Fibroblast of lung (primary cell): ENCODE measurements around the gene ACER1. TPM values are rescaled to one million over a fixed set of nuclear protein-coding genes. Genes with fewer than 3 reads are reported as not detected.

Experiments
- DNase-seq, 2 donors: peaks; one replicate each; pipeline versions ENCODE4 v3.0.0 to v3.0.0-alpha.2; 2010; ENCODE audit warnings: low read depth in 2 of 2
- H2AFZ ChIP-seq: 2 replicates; pipeline ENCODE4 v1.5.1; 2012; ENCODE audit warnings: low read length, control low read depth, inconsistent platforms
- H3K27ac ChIP-seq: 2 replicates; pipeline ENCODE4 v1.5.1; 2011; ENCODE audit warnings: low read length, control low read depth; ENCODE audit not compliant: insufficient read depth
- H3K27me3 ChIP-seq: 2 replicates; pipeline ENCODE4 v1.5.1; 2011; ENCODE audit warnings: mild to moderate bottlenecking, low read length; ENCODE audit not compliant: control insufficient read depth, insufficient read depth
- H3K36me3 ChIP-seq: 2 replicates; pipeline ENCODE4 v1.5.1; 2011; ENCODE audit warnings: low read length; ENCODE audit not compliant: control insufficient read depth, insufficient read depth
- H3K4me1 ChIP-seq: 2 replicates; pipeline ENCODE4 v1.5.1; 2011; ENCODE audit warnings: low read length; ENCODE audit not compliant: control insufficient read depth, insufficient read depth; ENCODE audit errors: extremely low read depth
- H3K4me2 ChIP-seq: 2 replicates; pipeline ENCODE4 v1.5.1; 2011; ENCODE audit warnings: low read length, control low read depth; ENCODE audit not compliant: insufficient read depth; ENCODE audit errors: extremely low read depth
- H3K4me3 ChIP-seq, 4 experiments: fragments of 200-600 bp in 1 of 4; sonication (generic) in 1 of 4; replicated peaks in 1 of 4; 2 replicates each; pipeline ENCODE4 v1.5.1; 2011 to 2016; ENCODE audit warnings: low read length in 4 of 4, low read depth in 3 of 4, mild to moderate bottlenecking in 3 of 4, control low read depth in 2 of 4, inconsistent platforms in 1 of 4, mixed read lengths in 1 of 4; ENCODE audit not compliant: insufficient read depth in 1 of 4; ENCODE audit errors: control extremely low read depth in 1 of 4
- H3K79me2 ChIP-seq: 2 replicates; pipeline ENCODE4 v1.5.1; 2012; ENCODE audit warnings: mild to moderate bottlenecking, low read length, inconsistent platforms; ENCODE audit not compliant: control insufficient read depth, insufficient read depth
- H3K9ac ChIP-seq: 2 replicates; pipeline ENCODE4 v1.5.1; 2011; ENCODE audit warnings: mild to moderate bottlenecking, low read length, control low read depth; ENCODE audit not compliant: insufficient read depth
- H3K9me3 ChIP-seq: 2 replicates; pipeline ENCODE4 v1.5.1; 2012; ENCODE audit warnings: low read depth, low read length; ENCODE audit not compliant: control insufficient read depth, insufficient read depth
- H4K20me1 ChIP-seq: 2 replicates; pipeline ENCODE4 v1.5.1; 2011; ENCODE audit warnings: low read length; ENCODE audit not compliant: control insufficient read depth, insufficient read depth; ENCODE audit errors: extremely low read depth
- EZH2 ChIP-seq: IDR thresholded peaks from 2 replicates; pipeline ENCODE4 v1.5.1; 2012; ENCODE audit warnings: low read length, control low read depth, mild to moderate bottlenecking; ENCODE audit errors: missing control alignments
- polyA plus RNA-seq, 2 donors: library from polyadenylated mRNA; depleted of rRNA in 1 of 2; stranded (reverse) in 1 of 2; unstranded in 1 of 2; fragments of >200 nt; gene quantifications; 2 replicates each; pipeline ENCODE4 v1.2.1, GENCODE V29; 2011 to 2012; ENCODE audit warnings: missing spikeins in 1 of 2
- total RNA-seq: library from RNA; depleted of rRNA; stranded (reverse); fragments of >200 nt; gene quantifications from 2 replicates; pipeline ENCODE4 v1.2.1, GENCODE V29; 2014
- TF ChIP-seq, protein P1 (sequence below), 2 donors: IDR thresholded peaks in 1 of 2; conservative IDR thresholded peaks in 1 of 2; 1 replicate in 1 of 2; 2 replicates in 1 of 2; pipeline ENCODE4 v1.5.1; 2011 to 2012; ENCODE audit warnings: low read length in 2 of 2, control low read depth in 1 of 2, inconsistent platforms in 1 of 2, low read depth in 1 of 2, mild to moderate bottlenecking in 1 of 2

ACER1 gene
- total and polyA plus RNA-seq, 2 donors (not counting 1 experiment from before 2014, with no cell fraction given), result not detected

GRCh38 chr19:6297202-6297601 is 36.2 kb downstream of the ACER1 start:
- Histone ChIP-seq H2AFZ (no peak overlapping the region), H3K9ac (no peak overlapping the region), H3K4me1 (no peaks in the 10 kb centered on the region), H3K27ac (no peak overlapping the region), H3K9me3 (no peaks in the 10 kb centered on the region), H4K20me1 (no peaks in the 10 kb centered on the region), H3K4me3 (no peak overlapping the region), H3K27me3 (no peaks in the 10 kb centered on the region), H3K4me2 (no peak overlapping the region), H3K79me2 (no peaks in the 10 kb centered on the region), H3K36me3 (no peaks in the 10 kb centered on the region)
- no peak for DNase-seq
- no peak for TF ChIP-seq EZH2
- TF ChIP-seq, protein P1, sequence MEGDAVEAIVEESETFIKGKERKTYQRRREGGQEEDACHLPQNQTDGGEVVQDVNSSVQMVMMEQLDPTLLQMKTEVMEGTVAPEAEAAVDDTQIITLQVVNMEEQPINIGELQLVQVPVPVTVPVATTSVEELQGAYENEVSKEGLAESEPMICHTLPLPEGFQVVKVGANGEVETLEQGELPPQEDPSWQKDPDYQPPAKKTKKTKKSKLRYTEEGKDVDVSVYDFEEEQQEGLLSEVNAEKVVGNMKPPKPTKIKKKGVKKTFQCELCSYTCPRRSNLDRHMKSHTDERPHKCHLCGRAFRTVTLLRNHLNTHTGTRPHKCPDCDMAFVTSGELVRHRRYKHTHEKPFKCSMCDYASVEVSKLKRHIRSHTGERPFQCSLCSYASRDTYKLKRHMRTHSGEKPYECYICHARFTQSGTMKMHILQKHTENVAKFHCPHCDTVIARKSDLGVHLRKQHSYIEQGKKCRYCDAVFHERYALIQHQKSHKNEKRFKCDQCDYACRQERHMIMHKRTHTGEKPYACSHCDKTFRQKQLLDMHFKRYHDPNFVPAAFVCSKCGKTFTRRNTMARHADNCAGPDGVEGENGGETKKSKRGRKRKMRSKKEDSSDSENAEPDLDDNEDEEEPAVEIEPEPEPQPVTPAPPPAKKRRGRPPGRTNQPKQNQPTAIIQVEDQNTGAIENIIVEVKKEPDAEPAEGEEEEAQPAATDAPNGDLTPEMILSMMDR (conservative IDR thresholded peaks at IDR 0.05 in 1 of 2, IDR thresholded peaks at IDR 0.05 in 1 of 2; ENCODE audit: low read depth in 1 of 2, low read length in 2 of 2), result no peak

GRCh38 chr19:6292006-6292405 is 41.4 kb downstream of the ACER1 start:
- Histone ChIP-seq H3K36me3 (no peaks in the 10 kb centered on the region), H3K9me3 (no peaks in the 10 kb centered on the region), H3K4me1 (no peaks in the 10 kb centered on the region), H3K4me3 (no peak overlapping the region), H3K27ac (no peak overlapping the region), H2AFZ (no peak overlapping the region), H3K79me2 (no peaks in the 10 kb centered on the region), H3K9ac (no peak overlapping the region), H3K4me2 (no peak overlapping the region), H3K27me3 (no peaks in the 10 kb centered on the region), H4K20me1 (no peaks in the 10 kb centered on the region)
- DNase-seq, result peak in 1 of 2 donors; percentile 15
- no peak for TF ChIP-seq EZH2
- TF ChIP-seq, protein P1 (conservative IDR thresholded peaks at IDR 0.05 in 1 of 2, IDR thresholded peaks at IDR 0.05 in 1 of 2; ENCODE audit: low read depth in 1 of 2, low read length in 2 of 2), result no peak

GRCh38 chr19:6288737-6289136 is 44.7 kb downstream of the ACER1 start:
- H3K9ac ChIP-seq, result no peak overlapping the region
- no peaks in the 10 kb centered on the region for H3K9me3 ChIP-seq
- H3K4me1 ChIP-seq, result no peaks in the 10 kb centered on the region
- H2AFZ ChIP-seq, result no peak overlapping the region
- no peaks in the 10 kb centered on the region for H3K27me3 ChIP-seq
- H4K20me1 ChIP-seq, result no peaks in the 10 kb centered on the region
- H3K4me2 ChIP-seq, result no peak overlapping the region
- no peak overlapping the region for H3K27ac ChIP-seq
- no peaks in the 10 kb centered on the region for H3K79me2 ChIP-seq
- no peaks in the 10 kb centered on the region for H3K36me3 ChIP-seq
- no peak for DNase-seq
- no peak overlapping the region for H3K4me3 ChIP-seq
- TF ChIP-seq, protein P1 (conservative IDR thresholded peaks at IDR 0.05 in 1 of 2, IDR thresholded peaks at IDR 0.05 in 1 of 2; ENCODE audit: low read depth in 1 of 2, low read length in 2 of 2), result no peak
